Endothelial cell of umbilical vein (primary cell): ENCODE measurements around the gene PRKCQ. TPM values are rescaled to one million over a fixed set of nuclear protein-coding genes. Genes with fewer than 3 reads are reported as not detected.

ENCODE experiments used
- BruUV-seq: library from RNA; stranded (reverse); fragments of 400-500 nt; replicated peaks from 2 replicates; lab custom pipeline; 2021; lab: Mats Ljungman, UMichigan
- CTCF ChIA-PET: fragments of 300-600, 350-600 bp; sonication (Branson Sonifier 250); formaldehyde crosslinking; loops from one replicate; lab custom pipeline; 2021; ENCODE audit warnings: antibody characterized with exemption, inconsistent platforms; lab: Charles Lee
- POLR2A ChIA-PET: fragments of 300-600, 350-600 bp; sonication (Branson Sonifier 250); formaldehyde crosslinking; loops from one replicate; lab custom pipeline; 2021; ENCODE audit warnings: antibody characterized with exemption, inconsistent platforms; lab: Charles Lee
- DNase-seq: peaks from one replicate; pipeline ENCODE4 v3.0.0-alpha.2; 2011; ENCODE audit warnings: low read depth, low spot score
- FAIRE-seq: peaks from 2 replicates; lab custom pipeline; 2011; peaks lifted over from hg19 to GRCh38; lab: Jason Lieb, UNC
- H2AFZ ChIP-seq: 2 replicates; pipeline ENCODE4 v1.6.0; 2012; ENCODE audit warnings: low read depth, low read length, control low read depth, inconsistent platforms
- H3K27ac ChIP-seq: 2 replicates; pipeline ENCODE4 v1.5.1; 2011; ENCODE audit warnings: low read depth, mild to moderate bottlenecking, control low read depth, low read length, moderate library complexity; ENCODE audit not compliant: insufficient read depth
- H3K27me3 ChIP-seq, 2 experiments: 2 replicates each; pipeline versions ENCODE4 v1.6.0 to v1.6.1; 2011; ENCODE audit warnings: low read length in 2 of 2, mixed read lengths in 1 of 2; ENCODE audit not compliant: control insufficient read depth in 2 of 2, insufficient read depth in 2 of 2
- H3K36me3 ChIP-seq, 2 experiments: 2 replicates in 1 of 2; 3 replicates in 1 of 2; pipeline ENCODE4 v1.5.1; 2011; ENCODE audit warnings: low read length in 2 of 2, mild to moderate bottlenecking in 1 of 2, moderate library complexity in 1 of 2; ENCODE audit not compliant: control insufficient read depth in 2 of 2, insufficient read depth in 2 of 2; ENCODE audit errors: extremely low read depth in 1 of 2
- H3K4me1 ChIP-seq: 3 replicates; pipeline ENCODE4 v1.5.1; 2011; ENCODE audit warnings: mild to moderate bottlenecking, low read length; ENCODE audit not compliant: control insufficient read depth, insufficient read depth; ENCODE audit errors: extremely low read depth
- H3K4me2 ChIP-seq: 2 replicates; pipeline ENCODE4 v1.6.1; 2011; ENCODE audit warnings: low read length, control low read depth, mixed read lengths; ENCODE audit not compliant: insufficient read depth
- H3K4me3 ChIP-seq, 3 experiments: fragments of 200-600 bp in 1 of 3; sonication (generic), shearing (Covaris generic) in 1 of 3; replicated peaks in 1 of 3; 2 replicates each; pipeline ENCODE4 v1.5.1; 2011 to 2016; ENCODE audit warnings: control low read depth in 3 of 3, low read length in 3 of 3, mild to moderate bottlenecking in 2 of 3, inconsistent platforms in 1 of 3, low read depth in 1 of 3, moderate library complexity in 1 of 3; ENCODE audit not compliant: insufficient read depth in 1 of 3
- H3K79me2 ChIP-seq: 2 replicates; pipeline ENCODE4 v1.6.0; 2012; ENCODE audit warnings: low read length, inconsistent platforms; ENCODE audit not compliant: control insufficient read depth, insufficient read depth
- H3K9ac ChIP-seq: replicated peaks from 2 replicates; pipeline ENCODE3; 2011; ENCODE audit warnings: low read length, control low read depth; ENCODE audit not compliant: insufficient read depth; ENCODE audit errors: extremely low read depth
- H3K9me1 ChIP-seq: replicated peaks from 3 replicates; pipeline ENCODE4 v1.6.0; 2011; ENCODE audit warnings: mild to moderate bottlenecking, low read length; ENCODE audit not compliant: control insufficient read depth, insufficient read depth; ENCODE audit errors: extremely low read depth
- H3K9me3 ChIP-seq: replicated peaks from 2 replicates; pipeline ENCODE4 v1.5.1; 2012; ENCODE audit warnings: low read length, inconsistent platforms; ENCODE audit not compliant: control insufficient read depth, insufficient read depth
- H4K20me1 ChIP-seq: replicated peaks from 2 replicates; pipeline ENCODE3; 2011; ENCODE audit warnings: mild to moderate bottlenecking, low read length; ENCODE audit not compliant: control insufficient read depth, insufficient read depth; ENCODE audit errors: extremely low read depth
- EZH2 ChIP-seq: IDR thresholded peaks from 2 replicates; pipeline ENCODE4 v1.6.1; 2012; ENCODE audit warnings: borderline replicate concordance, low read depth, mild to moderate bottlenecking, moderate library complexity, low read length, inconsistent platforms; ENCODE audit not compliant: severe bottlenecking
- FOS ChIP-seq: IDR thresholded peaks from 2 replicates; pipeline ENCODE4 v1.6.1; 2011; ENCODE audit warnings: mild to moderate bottlenecking, low read length, moderate library complexity, borderline replicate concordance; ENCODE audit not compliant: insufficient read depth
- GATA2 ChIP-seq: IDR thresholded peaks from 2 replicates; pipeline ENCODE4 v1.7.0; 2011; ENCODE audit warnings: low read depth, mild to moderate bottlenecking, moderate library complexity, mixed read lengths, low read length; ENCODE audit not compliant: insufficient read length, insufficient read depth
- JUN ChIP-seq: IDR thresholded peaks from 2 replicates; pipeline ENCODE4 v1.6.1; 2011; ENCODE audit warnings: borderline replicate concordance, low read depth; ENCODE audit not compliant: insufficient read length, insufficient read depth
- MAX ChIP-seq: IDR thresholded peaks from 2 replicates; pipeline ENCODE4 v1.6.1; 2011; ENCODE audit not compliant: insufficient read depth, insufficient read length
- MYC ChIP-seq: IDR thresholded peaks from one replicate; pipeline ENCODE4 v1.6.1; 2011; ENCODE audit warnings: mild to moderate bottlenecking, low read depth, low read length
- POLR2A ChIP-seq: IDR thresholded peaks from 2 replicates; pipeline ENCODE4 v1.6.1; 2012; ENCODE audit warnings: low read depth, mild to moderate bottlenecking, control low read depth, low read length
- POLR2AphosphoS5 ChIP-seq: IDR thresholded peaks from 2 replicates; pipeline ENCODE4 v1.6.1; 2012; ENCODE audit warnings: low read depth, mild to moderate bottlenecking, control low read depth, low read length, moderate library complexity; ENCODE audit not compliant: insufficient read depth
- dilution Hi-C: fragments of 300-500 bp; cut with MboI; formaldehyde crosslinking; loops from one replicate; pipeline ENCODE4 v1.15.0; 2019; ENCODE audit warnings: low sequenced_read_pairs; ENCODE audit not compliant: extremely low pct_ligation_motif_present
- intact Hi-C: fragments of 100-400 bp; cut with micrococcal nuclease; formaldehyde crosslinking; loops from one replicate; pipeline ENCODE4 v1.10.0; 2022
- polyA plus RNA-seq, 4 experiments: library from polyadenylated mRNA; depleted of rRNA in 3 of 4; stranded (reverse) in 3 of 4; unstranded in 1 of 4; fragments of >200 nt; gene quantifications; 2 replicates each; pipeline versions ENCODE4 v1.2.1 to v1.2.3, GENCODE V29; 2011 to 2012; ENCODE audit warnings: missing spikeins in 1 of 4
- total RNA-seq: library from RNA; stranded (reverse); gene quantifications from 2 replicates; pipeline ENCODE4 v1.2.3, GENCODE V29; 2021
- TF ChIP-seq, protein P1 (sequence below), 2 donors: IDR thresholded peaks; 1 replicate in 1 of 2; 2 replicates in 1 of 2; pipeline ENCODE4 v1.5.1; 2011; ENCODE audit warnings: low read length in 2 of 2, mild to moderate bottlenecking in 2 of 2, moderate library complexity in 2 of 2, control low read depth in 1 of 2, inconsistent platforms in 1 of 2, low read depth in 1 of 2; ENCODE audit not compliant: insufficient read depth in 1 of 2; ENCODE audit errors: extremely low read depth in 1 of 2

Gene PRKCQ
- total and polyA plus RNA-seq, 2 donors (not counting 3 experiments of a cell fraction or from before 2014, with no cell fraction given), result 0.32 to 0.55 TPM

DNA sequence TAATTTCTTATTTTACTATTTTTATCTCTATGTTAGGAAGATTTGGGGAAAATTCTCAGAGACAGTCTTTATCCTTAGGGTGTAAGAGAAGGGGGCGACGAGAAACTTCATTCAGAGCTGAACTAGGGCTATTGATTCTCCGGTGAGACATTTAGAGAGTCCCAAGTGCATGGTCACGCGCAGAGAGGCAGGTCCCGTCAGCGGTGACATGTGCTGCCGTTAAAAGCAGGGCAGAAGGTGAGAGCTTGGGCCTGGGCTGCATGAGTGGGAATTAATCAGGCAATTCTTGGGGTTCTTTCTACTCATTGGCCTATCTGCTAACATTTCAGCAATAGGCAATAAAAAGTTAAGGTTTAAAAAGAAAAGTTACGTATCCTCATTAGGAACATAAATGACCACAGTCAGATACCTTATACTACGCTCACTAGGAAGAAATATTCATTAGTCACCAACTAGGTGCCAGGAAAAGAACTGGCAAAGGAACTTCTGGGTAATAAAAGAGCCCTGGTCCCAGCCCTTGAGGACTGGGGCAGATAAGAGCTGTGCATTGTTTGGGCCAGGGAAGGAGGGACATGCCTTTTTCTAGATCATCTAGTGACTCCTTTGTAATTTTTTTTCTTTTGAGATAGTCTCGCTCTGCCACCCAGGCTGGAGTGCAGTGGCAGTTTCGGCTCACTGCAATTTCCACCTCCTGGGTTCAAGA lies 21.2 kb downstream of the PRKCQ start:
- H3K9me1 ChIP-seq, result no peaks in the 10 kb centered on the region
- no peaks in the 10 kb centered on the region for H4K20me1 ChIP-seq
- no peaks in the 10 kb centered on the region for H3K9me3 ChIP-seq
- H3K4me2 ChIP-seq, result no peak overlapping the region
- no peaks in the 10 kb centered on the region for H3K36me3 ChIP-seq
- ChIA-PET CTCF (no interaction called here), POLR2A (no interaction called here)
- H2AFZ ChIP-seq, result no peak overlapping the region
- no peaks in the 10 kb centered on the region for H3K4me1 ChIP-seq
- BruUV-seq, result no TSS peak
- FAIRE-seq (no peak), DNase-seq (no peak)
- dilution Hi-C loops, result no loop called here
- H3K9ac ChIP-seq, result no peak overlapping the region
- H3K27ac ChIP-seq, result no peak overlapping the region
- no peaks in the 10 kb centered on the region for H3K79me2 ChIP-seq
- no peaks in the 10 kb centered on the region for H3K27me3 ChIP-seq
- intact Hi-C loops, result no loop called here
- H3K4me3 ChIP-seq, result no peak overlapping the region
- TF ChIP-seq EZH2, result no peak
- TF ChIP-seq GATA2, result no peak
- no peak for TF ChIP-seq MYC
- no peak for TF ChIP-seq POLR2A
- no peak for TF ChIP-seq JUN

GRCh38 chr10:6558272-6558671 lies 21.8 kb downstream of the PRKCQ start:
- BruUV-seq, result no TSS peak
- Histone ChIP-seq H3K27ac (no peak overlapping the region), H3K27me3 (no peaks in the 10 kb centered on the region), H3K9me3 (no peaks in the 10 kb centered on the region), H3K9me1 (no peaks in the 10 kb centered on the region), H4K20me1 (no peaks in the 10 kb centered on the region), H3K4me2 (no peak overlapping the region), H3K36me3 (no peaks in the 10 kb centered on the region), H3K79me2 (no peaks in the 10 kb centered on the region), H3K9ac (no peak overlapping the region), H3K4me3 (no peak overlapping the region), H2AFZ (no peak overlapping the region), H3K4me1 (no peaks in the 10 kb centered on the region)
- dilution Hi-C loops, result no loop called here
- ChIA-PET CTCF (no interaction called here), POLR2A (no interaction called here)
- FAIRE-seq, result no peak
- TF ChIP-seq, protein P1, sequence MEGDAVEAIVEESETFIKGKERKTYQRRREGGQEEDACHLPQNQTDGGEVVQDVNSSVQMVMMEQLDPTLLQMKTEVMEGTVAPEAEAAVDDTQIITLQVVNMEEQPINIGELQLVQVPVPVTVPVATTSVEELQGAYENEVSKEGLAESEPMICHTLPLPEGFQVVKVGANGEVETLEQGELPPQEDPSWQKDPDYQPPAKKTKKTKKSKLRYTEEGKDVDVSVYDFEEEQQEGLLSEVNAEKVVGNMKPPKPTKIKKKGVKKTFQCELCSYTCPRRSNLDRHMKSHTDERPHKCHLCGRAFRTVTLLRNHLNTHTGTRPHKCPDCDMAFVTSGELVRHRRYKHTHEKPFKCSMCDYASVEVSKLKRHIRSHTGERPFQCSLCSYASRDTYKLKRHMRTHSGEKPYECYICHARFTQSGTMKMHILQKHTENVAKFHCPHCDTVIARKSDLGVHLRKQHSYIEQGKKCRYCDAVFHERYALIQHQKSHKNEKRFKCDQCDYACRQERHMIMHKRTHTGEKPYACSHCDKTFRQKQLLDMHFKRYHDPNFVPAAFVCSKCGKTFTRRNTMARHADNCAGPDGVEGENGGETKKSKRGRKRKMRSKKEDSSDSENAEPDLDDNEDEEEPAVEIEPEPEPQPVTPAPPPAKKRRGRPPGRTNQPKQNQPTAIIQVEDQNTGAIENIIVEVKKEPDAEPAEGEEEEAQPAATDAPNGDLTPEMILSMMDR (IDR thresholded peaks at IDR 0.05; ENCODE audit: extremely low read depth in 1 of 2, insufficient read depth in 1 of 2, low read depth in 1 of 2, low read length in 2 of 2), result no peak
- no peak for TF ChIP-seq MYC
- TF ChIP-seq EZH2, result no peak
- no peak for TF ChIP-seq FOS
- TF ChIP-seq POLR2A, result no peak
- no peak for TF ChIP-seq MAX
- TF ChIP-seq POLR2AphosphoS5, result no peak
- intact Hi-C loops, result no loop called here
- DNase-seq, result no peak
